Adipocyte (in vitro differentiated cells): ENCODE data around the gene ZNF346.

Experiments
- DNase-seq: peaks from one replicate; pipeline ENCODE4 v3.0.0-alpha.2; 2015; ENCODE audit warnings: low read depth
- H3K27me3 ChIP-seq: replicated peaks from 2 replicates; pipeline ENCODE4 v1.7.0; 2013; ENCODE audit warnings: mild to moderate bottlenecking, low read length, moderate library complexity; ENCODE audit not compliant: control insufficient read depth, insufficient read depth
- H3K36me3 ChIP-seq: 2 replicates; pipeline ENCODE4 v1.7.0; 2013; ENCODE audit warnings: low read length, mild to moderate bottlenecking, moderate library complexity; ENCODE audit not compliant: control insufficient read depth, insufficient read depth, severe bottlenecking
- H3K4me1 ChIP-seq: 2 replicates; pipeline ENCODE4 v1.7.0; 2013; ENCODE audit warnings: mild to moderate bottlenecking, low read length, moderate library complexity; ENCODE audit not compliant: control insufficient read depth, insufficient read depth
- H3K4me3 ChIP-seq: 2 replicates; pipeline ENCODE4 v1.7.0; 2013; ENCODE audit warnings: mild to moderate bottlenecking, low read length, moderate library complexity
- H3K9ac ChIP-seq: 2 replicates; pipeline ENCODE4 v1.7.0; 2013; ENCODE audit warnings: mild to moderate bottlenecking, low read length, moderate library complexity
- H3K9me3 ChIP-seq: 2 replicates; pipeline ENCODE4 v1.7.0; 2013; ENCODE audit warnings: mild to moderate bottlenecking, low read length, moderate library complexity; ENCODE audit not compliant: control insufficient read depth

Gene ZNF346

GRCh38 chr5:177130211-177131018 lies 107.9 kb downstream of the ZNF346 start:
- Histone ChIP-seq H3K4me3 (no peak overlapping the region), H3K27me3 (no peaks in the 10 kb centered on the region), H3K36me3 (peaks cover 5% of the 10 kb centered on the region), H3K4me1 (peaks cover 9% of the 10 kb centered on the region), H3K9me3 (no peaks in the 10 kb centered on the region), H3K9ac (no peak overlapping the region)
- no peak for DNase-seq
